WTC11 (cell line): ENCODE results near the gene PLCE1. TPM values are rescaled to one million over a fixed set of nuclear protein-coding genes. Genes with fewer than 3 reads are reported as not detected.

Experiments used
- ATAC-seq: fragments of 200-7000 bp; cut with Tn5 transposase; 2 replicates; pipeline ENCODE4 v1.10.0; 2021; ENCODE audit warnings: mild to moderate bottlenecking, moderate library complexity
- CTCF ChIA-PET: fragments of 300-600 bp; sonication (Branson Sonifier 250); formaldehyde crosslinking; loops from one replicate; lab custom pipeline; 2021; ENCODE audit warnings: antibody characterized with exemption; lab: Charles Lee
- POLR2A ChIA-PET: fragments of 350-600 bp; sonication (Branson Sonifier 250); formaldehyde crosslinking; loops from one replicate; lab custom pipeline; 2021; ENCODE audit warnings: antibody characterized with exemption; lab: Charles Lee
- DNase-seq: peaks from one replicate; pipeline ENCODE4 v3.0.0; 2021; ENCODE audit warnings: low spot score
- H3K27ac Mint-ChIP-seq: 2 replicates; pipeline ENCODE4 v1.8.0; 2021; ENCODE audit warnings: mixed read lengths
- H3K27me3 Mint-ChIP-seq: 2 replicates; pipeline ENCODE4 v1.8.0; 2021; ENCODE audit warnings: low read depth, mild to moderate bottlenecking, moderate library complexity, mixed read lengths
- H3K36me3 Mint-ChIP-seq: 2 replicates; pipeline ENCODE4 v1.8.0; 2021; ENCODE audit warnings: mixed read lengths
- H3K4me1 Mint-ChIP-seq: 2 replicates; pipeline ENCODE4 v1.8.0; 2022; ENCODE audit warnings: mixed read lengths
- H3K4me3 Mint-ChIP-seq: 2 replicates; pipeline ENCODE4 v1.8.0; 2021; ENCODE audit warnings: mild to moderate bottlenecking, moderate library complexity, mixed read lengths
- H3K9me3 Mint-ChIP-seq: 2 replicates; pipeline ENCODE4 v1.8.0; 2021; ENCODE audit warnings: mixed read lengths
- AR ChIP-seq: fragments of 250-450 bp; sonication (Bioruptor Pico); IDR thresholded peaks from 2 replicates; pipeline ENCODE4 v1.9.0; 2021; ENCODE audit warnings: mild to moderate bottlenecking
- ATF2 ChIP-seq: sonication (generic); formaldehyde crosslinking; IDR thresholded peaks from 2 replicates; pipeline ENCODE4 v1.8.1; 2022; ENCODE audit warnings: low read depth, missing genetic modification reagents, borderline replicate concordance
- ATF3 ChIP-seq: sonication (generic); formaldehyde crosslinking; conservative IDR thresholded peaks from 2 replicates; pipeline ENCODE4 v1.8.1; 2022; ENCODE audit warnings: mild to moderate bottlenecking, missing genetic modification reagents
- IRF1 ChIP-seq: sonication (generic); formaldehyde crosslinking; IDR thresholded peaks from 2 replicates; pipeline ENCODE4 v1.8.0; 2023; ENCODE audit warnings: missing genetic modification reagents
- JUN ChIP-seq: sonication (generic); formaldehyde crosslinking; IDR thresholded peaks from 2 replicates; pipeline ENCODE4 v1.8.0; 2023; ENCODE audit warnings: mild to moderate bottlenecking, missing genetic modification reagents
- MXD4 ChIP-seq: fragments of 250-450 bp; sonication (Bioruptor Pico); IDR thresholded peaks from 2 replicates; pipeline ENCODE4 v1.8.0; 2021; ENCODE audit warnings: mild to moderate bottlenecking, moderate library complexity, borderline replicate concordance
- MYBL2 ChIP-seq: sonication (generic); formaldehyde crosslinking; IDR thresholded peaks from 2 replicates; pipeline ENCODE4 v1.8.1; 2023; ENCODE audit warnings: mild to moderate bottlenecking, moderate library complexity, missing genetic modification reagents
- RELA ChIP-seq: sonication (generic); formaldehyde crosslinking; IDR thresholded peaks from 2 replicates; pipeline ENCODE4 v1.8.1; 2022; ENCODE audit warnings: missing genetic modification reagents, mild to moderate bottlenecking, borderline replicate concordance
- SMAD4 ChIP-seq: sonication (generic); formaldehyde crosslinking; IDR thresholded peaks from 2 replicates; pipeline ENCODE4 v1.8.0; 2022; ENCODE audit warnings: mild to moderate bottlenecking, missing genetic modification reagents
- SOX15 ChIP-seq: fragments of 250-450 bp; sonication (Bioruptor Pico); IDR thresholded peaks from 2 replicates; pipeline ENCODE4 v1.9.0; 2021; ENCODE audit warnings: mild to moderate bottlenecking
- TEAD1 ChIP-seq: sonication (generic); formaldehyde crosslinking; IDR thresholded peaks from 2 replicates; pipeline ENCODE4 v1.8.0; 2022; ENCODE audit warnings: mild to moderate bottlenecking, missing genetic modification reagents
- ZBTB43 ChIP-seq: sonication (generic); formaldehyde crosslinking; IDR thresholded peaks from 2 replicates; pipeline ENCODE4 v1.8.1; 2023; ENCODE audit warnings: mild to moderate bottlenecking, missing genetic modification reagents
- ZNF281 ChIP-seq: sonication (generic); formaldehyde crosslinking; IDR thresholded peaks from 2 replicates; pipeline ENCODE4 v1.8.0; 2023; ENCODE audit warnings: mild to moderate bottlenecking, missing genetic modification reagents
- ZNF396 ChIP-seq: fragments of 250-450 bp; sonication (Bioruptor Pico); IDR thresholded peaks from 2 replicates; pipeline ENCODE4 v1.8.0; 2021; ENCODE audit warnings: mild to moderate bottlenecking, moderate library complexity, borderline replicate concordance
- ZNF423 ChIP-seq: fragments of 250-450 bp; sonication (Bioruptor Pico); IDR thresholded peaks from 2 replicates; pipeline ENCODE4 v2.1.2; 2022; ENCODE audit warnings: mild to moderate bottlenecking, moderate library complexity
- total RNA-seq: library from RNA; stranded (reverse); gene quantifications from 3 replicates; pipeline ENCODE4 v1.2.3, GENCODE V29; 2021

PLCE1 gene
- total RNA-seq, 1 experiment from 2014 or later: 0.11 TPM

- Mint-ChIP-seq H3K36me3 (no peaks in the 10 kb centered on the region), H3K9me3 (no peaks in the 10 kb centered on the region), H3K4me3 (no peak overlapping the region), H3K27me3 (peaks cover 33% of the 10 kb centered on the region), H3K27ac (no peak overlapping the region), H3K4me1 (no peaks in the 10 kb centered on the region)
- no peak for DNase-seq
- POLR2A ChIA-PET: no interaction called here
- ATAC-seq: no peak
- CTCF ChIA-PET: interaction anchor here (1.2 to 1.3 kb wide), 2 partner anchors 9 to 76 kb away, joined by 3 read pairs; no protein-coding TSS in a partner anchor
- TF ChIP-seq TEAD1 (CRISPR knock-in tag) (no peak), ATF3 (CRISPR knock-in tag) (no peak), ZBTB43 (no peak), JUN (CRISPR knock-in tag) (no peak)
Observed at GRCh38 chr10:94000638-94001415, 7.1 kb downstream of the PLCE1 start.

- H3K4me1 Mint-ChIP-seq: no peaks in the 10 kb centered on the region
- ChIA-PET POLR2A (no interaction called here), CTCF (interaction anchor here (1.3 kb wide), 1 partner anchor 9 kb away, joined by 3 read pairs; no protein-coding TSS in a partner anchor)
- H3K9me3 Mint-ChIP-seq: no peaks in the 10 kb centered on the region
- no peak overlapping the region for H3K4me3 Mint-ChIP-seq
- no peaks in the 10 kb centered on the region for H3K36me3 Mint-ChIP-seq
- peaks cover 28% of the 10 kb centered on the region for H3K27me3 Mint-ChIP-seq
- no peak for TF ChIP-seq MYBL2
- TF ChIP-seq SOX15: no peak
- TF ChIP-seq RELA (CRISPR knock-in tag): no peak
- no peak for TF ChIP-seq IRF1
- no peak for TF ChIP-seq JUN (CRISPR knock-in tag)
- TF ChIP-seq SMAD4: no peak
- TF ChIP-seq AR (CRISPR knock-in tag): no peak
- no peak for TF ChIP-seq ATF2 (CRISPR knock-in tag)
- no peak for TF ChIP-seq ZNF423
- TF ChIP-seq ZNF281 (CRISPR knock-in tag): no peak
- no peak for TF ChIP-seq ZNF396 (CRISPR knock-in tag)
- no peak for TF ChIP-seq MXD4 (CRISPR knock-in tag)
- H3K27ac Mint-ChIP-seq: no peak overlapping the region
- ATAC-seq (no peak), DNase-seq (no peak)
Observed at GRCh38 chr10:94001416-94001810, 7.7 kb downstream of the PLCE1 start.
